Body of pancreas (tissue), 4 donors: Measurements from ENCODE around the gene GOLGA6A.

Experiments
- POLR2A ChIP-seq, 3 donors: fragments of 450-650 bp; IDR thresholded peaks; one replicate each; pipeline ENCODE4 v1.6.1; 2016; ENCODE audit warnings: antibody characterized with exemption in 3 of 3, mild to moderate bottlenecking in 2 of 3
- TF ChIP-seq, protein P1 (sequence below), 7 experiments: fragments of 450-650 bp in 4 of 7; fragments of 200-600 bp in 3 of 7; sonication (generic) in 3 of 7; IDR thresholded peaks; one replicate each; pipeline ENCODE4 v1.5.1; 2016 to 2019; ENCODE audit warnings: antibody characterized with exemption in 7 of 7

- TF ChIP-seq, protein P1, sequence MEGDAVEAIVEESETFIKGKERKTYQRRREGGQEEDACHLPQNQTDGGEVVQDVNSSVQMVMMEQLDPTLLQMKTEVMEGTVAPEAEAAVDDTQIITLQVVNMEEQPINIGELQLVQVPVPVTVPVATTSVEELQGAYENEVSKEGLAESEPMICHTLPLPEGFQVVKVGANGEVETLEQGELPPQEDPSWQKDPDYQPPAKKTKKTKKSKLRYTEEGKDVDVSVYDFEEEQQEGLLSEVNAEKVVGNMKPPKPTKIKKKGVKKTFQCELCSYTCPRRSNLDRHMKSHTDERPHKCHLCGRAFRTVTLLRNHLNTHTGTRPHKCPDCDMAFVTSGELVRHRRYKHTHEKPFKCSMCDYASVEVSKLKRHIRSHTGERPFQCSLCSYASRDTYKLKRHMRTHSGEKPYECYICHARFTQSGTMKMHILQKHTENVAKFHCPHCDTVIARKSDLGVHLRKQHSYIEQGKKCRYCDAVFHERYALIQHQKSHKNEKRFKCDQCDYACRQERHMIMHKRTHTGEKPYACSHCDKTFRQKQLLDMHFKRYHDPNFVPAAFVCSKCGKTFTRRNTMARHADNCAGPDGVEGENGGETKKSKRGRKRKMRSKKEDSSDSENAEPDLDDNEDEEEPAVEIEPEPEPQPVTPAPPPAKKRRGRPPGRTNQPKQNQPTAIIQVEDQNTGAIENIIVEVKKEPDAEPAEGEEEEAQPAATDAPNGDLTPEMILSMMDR (IDR thresholded peaks at IDR 0.05): no peak
- no peak for TF ChIP-seq POLR2A (IDR thresholded peaks at IDR 0.05)
These were observed 48.1 kb downstream of the GOLGA6A start for GRCh38 chr15:74034206-74034755.
